GM12878 (cell line): ENCODE measurements around the gene CLMP.

Experiments
- ATF7 ChIP-seq: fragments of 450-650 bp; IDR thresholded peaks from 2 replicates; pipeline ENCODE4 v1.6.1; 2016; ENCODE audit warnings: low read depth, mild to moderate bottlenecking
- CBFB ChIP-seq: IDR thresholded peaks from 2 replicates; pipeline ENCODE4 v1.6.1; 2016; ENCODE audit warnings: antibody characterized with exemption, low read depth
- CEBPB ChIP-seq, 2 experiments: fragments of 150-350 bp in 1 of 2; IDR thresholded peaks; 2 replicates each; pipeline ENCODE4 v1.6.1; 2012 to 2014; ENCODE audit warnings: low read depth in 2 of 2, low read length in 2 of 2, borderline replicate concordance in 1 of 2, inconsistent platforms in 1 of 2
- MTA3 ChIP-seq: IDR thresholded peaks from 2 replicates; pipeline ENCODE4 v1.6.1; 2012; ENCODE audit warnings: low read length, inconsistent platforms, borderline replicate concordance
- NFIC ChIP-seq: IDR thresholded peaks from 2 replicates; pipeline ENCODE4 v1.6.1; 2012; ENCODE audit warnings: low read depth, mild to moderate bottlenecking, inconsistent platforms, low read length, moderate library complexity
- NFYB ChIP-seq: IDR thresholded peaks from 2 replicates; pipeline ENCODE4 v1.6.1; 2011; ENCODE audit warnings: low read depth, mild to moderate bottlenecking, low read length, improper control_type of control experiment, moderate library complexity; ENCODE audit not compliant: insufficient read depth
- RFX5 ChIP-seq: IDR thresholded peaks from 2 replicates; pipeline ENCODE4 v1.6.1; 2011; ENCODE audit warnings: low read depth, low read length, improper control_type of control experiment
- YY1 ChIP-seq: IDR thresholded peaks from 2 replicates; pipeline ENCODE4 v1.6.1; 2011; ENCODE audit warnings: low read depth, mild to moderate bottlenecking, low read length
- TF ChIP-seq, protein P1 (sequence below), 3 experiments: IDR thresholded peaks in 2 of 3; conservative IDR thresholded peaks in 1 of 3; 2 replicates each; pipeline ENCODE4 v1.5.1; 2011; ENCODE audit warnings: low read depth in 3 of 3, low read length in 3 of 3, mild to moderate bottlenecking in 3 of 3, control low read depth in 2 of 3, moderate library complexity in 2 of 3, inconsistent platforms in 1 of 3, mixed read lengths in 1 of 3; ENCODE audit not compliant: control insufficient read depth in 2 of 3, insufficient read depth in 1 of 3; ENCODE audit errors: extremely low read depth in 1 of 3

DNA sequence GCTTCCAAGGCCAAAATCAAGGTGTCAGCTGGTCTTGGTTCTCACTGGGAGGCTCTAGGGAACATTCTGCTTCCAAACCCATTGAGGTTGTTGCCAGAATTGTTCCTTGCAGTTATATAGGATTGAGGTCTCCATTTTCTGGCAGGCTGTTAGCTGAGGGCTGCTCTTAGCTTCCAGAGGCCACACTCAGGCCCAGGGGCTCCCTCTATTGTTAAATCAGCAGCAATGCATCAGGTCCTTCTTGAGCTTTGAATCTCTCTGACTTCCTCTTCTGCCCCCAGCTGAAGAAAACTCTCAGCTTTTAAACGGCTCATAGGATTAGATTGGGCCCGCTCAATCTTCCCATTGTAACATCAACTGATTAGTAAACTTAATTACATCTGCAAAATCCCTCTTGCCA is 174.1 kb downstream of the CLMP start:
- no peak for TF ChIP-seq MTA3
- TF ChIP-seq NFYB = no peak
- TF ChIP-seq RFX5 = no peak
- TF ChIP-seq, protein P1, sequence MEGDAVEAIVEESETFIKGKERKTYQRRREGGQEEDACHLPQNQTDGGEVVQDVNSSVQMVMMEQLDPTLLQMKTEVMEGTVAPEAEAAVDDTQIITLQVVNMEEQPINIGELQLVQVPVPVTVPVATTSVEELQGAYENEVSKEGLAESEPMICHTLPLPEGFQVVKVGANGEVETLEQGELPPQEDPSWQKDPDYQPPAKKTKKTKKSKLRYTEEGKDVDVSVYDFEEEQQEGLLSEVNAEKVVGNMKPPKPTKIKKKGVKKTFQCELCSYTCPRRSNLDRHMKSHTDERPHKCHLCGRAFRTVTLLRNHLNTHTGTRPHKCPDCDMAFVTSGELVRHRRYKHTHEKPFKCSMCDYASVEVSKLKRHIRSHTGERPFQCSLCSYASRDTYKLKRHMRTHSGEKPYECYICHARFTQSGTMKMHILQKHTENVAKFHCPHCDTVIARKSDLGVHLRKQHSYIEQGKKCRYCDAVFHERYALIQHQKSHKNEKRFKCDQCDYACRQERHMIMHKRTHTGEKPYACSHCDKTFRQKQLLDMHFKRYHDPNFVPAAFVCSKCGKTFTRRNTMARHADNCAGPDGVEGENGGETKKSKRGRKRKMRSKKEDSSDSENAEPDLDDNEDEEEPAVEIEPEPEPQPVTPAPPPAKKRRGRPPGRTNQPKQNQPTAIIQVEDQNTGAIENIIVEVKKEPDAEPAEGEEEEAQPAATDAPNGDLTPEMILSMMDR (IDR thresholded peaks at IDR 0.05 in 2 of 3, conservative IDR thresholded peaks at IDR 0.05 in 1 of 3; ENCODE audit: control insufficient read depth in 2 of 3, extremely low read depth in 1 of 3, insufficient read depth in 1 of 3, low read depth in 3 of 3, low read length in 3 of 3) = peak; percentile 68 to 78 (median 73)
- TF ChIP-seq ATF7 = no peak
- TF ChIP-seq YY1 = 0 out of 2 replicates have a peak, but pooled peaks have one; percentile 38
- TF ChIP-seq CBFB = no peak
- no peak for TF ChIP-seq CEBPB (IDR thresholded peaks at IDR 0.05; ENCODE audit: borderline replicate concordance in 1 of 2, low read depth in 2 of 2, low read length in 2 of 2)
- no peak for TF ChIP-seq NFIC
